WERI-Rb-1 (cell line): ENCODE measurements around the gene MLPH.

Experiments used
- DNase-seq: peaks from one replicate; pipeline ENCODE4 v3.0.0-alpha.2; 2020
- H3K27ac ChIP-seq: fragments of 250-450 bp; sonication (Bioruptor Pico); 2 replicates; pipeline ENCODE4 v1.5.1; 2020; ENCODE audit warnings: mild to moderate bottlenecking, moderate library complexity
- H3K27me3 ChIP-seq: fragments of 250-450 bp; sonication (Bioruptor Pico); 2 replicates; pipeline ENCODE4 v1.5.1; 2021; ENCODE audit warnings: mild to moderate bottlenecking, low read depth, moderate library complexity; ENCODE audit not compliant: insufficient read depth, severe bottlenecking
- H3K36me3 ChIP-seq: fragments of 250-450 bp; sonication (Bioruptor Pico); 2 replicates; pipeline ENCODE4 v1.5.1; 2020; ENCODE audit warnings: mild to moderate bottlenecking, moderate library complexity
- H3K4me3 ChIP-seq: 2 replicates; pipeline ENCODE4 v1.5.1; 2011; ENCODE audit warnings: low read depth, mild to moderate bottlenecking, control low read depth, low read length
- H3K9me3 ChIP-seq: fragments of 250-450 bp; sonication (Bioruptor Pico); 2 replicates; pipeline ENCODE4 v1.5.1; 2021; ENCODE audit warnings: mild to moderate bottlenecking, moderate library complexity; ENCODE audit not compliant: severe bottlenecking
- TF ChIP-seq, protein P1 (sequence below): IDR thresholded peaks from 2 replicates; pipeline ENCODE4 v1.5.1; 2011; ENCODE audit warnings: low read depth, mild to moderate bottlenecking, control low read depth, inconsistent platforms, low read length

MLPH gene

DNA sequence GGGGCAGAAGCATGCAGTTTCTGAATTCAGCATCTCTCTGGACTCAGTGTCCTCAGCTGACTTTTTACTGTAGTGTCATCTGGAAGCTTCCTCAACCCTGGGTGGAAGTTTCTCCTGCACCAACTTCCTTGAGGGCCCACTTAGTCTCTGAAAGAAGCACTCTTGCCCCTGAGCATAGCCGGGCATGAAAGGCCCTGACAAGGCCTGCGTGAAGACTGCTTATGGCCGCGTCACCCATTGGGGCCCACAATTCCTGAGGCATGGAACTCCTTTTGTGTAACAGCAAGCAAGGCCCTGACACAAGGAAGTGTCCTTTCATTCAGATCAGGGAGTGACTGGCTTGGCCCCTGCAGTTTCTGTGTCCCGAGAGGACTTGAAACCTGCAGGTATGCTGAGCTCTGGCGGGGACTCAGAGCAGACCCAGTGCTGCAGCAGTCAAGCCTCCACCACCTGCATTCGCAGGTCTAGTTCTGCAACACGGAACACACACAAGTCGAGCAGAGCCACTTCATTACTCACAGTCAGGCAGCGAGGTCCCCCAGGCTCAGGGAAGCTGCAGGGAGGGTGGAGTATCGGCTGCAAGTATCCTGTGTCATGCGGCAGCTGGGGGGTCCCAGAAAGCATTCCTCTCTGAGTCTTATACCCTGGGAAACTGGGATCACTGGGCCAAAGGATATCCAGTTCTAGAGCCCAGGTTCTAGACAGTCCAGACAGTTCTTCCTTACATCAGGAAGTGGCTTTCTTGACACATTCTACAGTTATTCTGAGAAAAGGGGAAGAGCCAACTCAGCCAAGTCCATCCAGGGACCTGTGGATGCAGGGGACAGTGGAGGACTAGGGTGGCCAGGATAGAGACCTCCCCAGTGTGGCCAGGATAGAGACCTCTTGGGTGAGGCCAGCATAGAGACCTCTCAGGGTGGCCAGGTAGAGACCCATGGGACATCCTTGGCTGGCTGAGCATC lies 43.7 kb downstream of the MLPH start:
- H3K27ac ChIP-seq: no peak overlapping the region
- no peaks in the 10 kb centered on the region for H3K9me3 ChIP-seq
- H3K4me3 ChIP-seq: no peak overlapping the region
- TF ChIP-seq, protein P1, sequence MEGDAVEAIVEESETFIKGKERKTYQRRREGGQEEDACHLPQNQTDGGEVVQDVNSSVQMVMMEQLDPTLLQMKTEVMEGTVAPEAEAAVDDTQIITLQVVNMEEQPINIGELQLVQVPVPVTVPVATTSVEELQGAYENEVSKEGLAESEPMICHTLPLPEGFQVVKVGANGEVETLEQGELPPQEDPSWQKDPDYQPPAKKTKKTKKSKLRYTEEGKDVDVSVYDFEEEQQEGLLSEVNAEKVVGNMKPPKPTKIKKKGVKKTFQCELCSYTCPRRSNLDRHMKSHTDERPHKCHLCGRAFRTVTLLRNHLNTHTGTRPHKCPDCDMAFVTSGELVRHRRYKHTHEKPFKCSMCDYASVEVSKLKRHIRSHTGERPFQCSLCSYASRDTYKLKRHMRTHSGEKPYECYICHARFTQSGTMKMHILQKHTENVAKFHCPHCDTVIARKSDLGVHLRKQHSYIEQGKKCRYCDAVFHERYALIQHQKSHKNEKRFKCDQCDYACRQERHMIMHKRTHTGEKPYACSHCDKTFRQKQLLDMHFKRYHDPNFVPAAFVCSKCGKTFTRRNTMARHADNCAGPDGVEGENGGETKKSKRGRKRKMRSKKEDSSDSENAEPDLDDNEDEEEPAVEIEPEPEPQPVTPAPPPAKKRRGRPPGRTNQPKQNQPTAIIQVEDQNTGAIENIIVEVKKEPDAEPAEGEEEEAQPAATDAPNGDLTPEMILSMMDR: no peak
- peaks cover 76% of the 10 kb centered on the region for H3K27me3 ChIP-seq
- no peak for DNase-seq
- H3K36me3 ChIP-seq: no peaks in the 10 kb centered on the region

- no peak overlapping the region for H3K27ac ChIP-seq
- H3K27me3 ChIP-seq: peaks cover 78% of the 10 kb centered on the region
- H3K9me3 ChIP-seq: no peaks in the 10 kb centered on the region
- TF ChIP-seq, protein P1: no peak
- no peak overlapping the region for H3K4me3 ChIP-seq
- no peak for DNase-seq
- no peaks in the 10 kb centered on the region for H3K36me3 ChIP-seq
Observed at GRCh38 chr2:237532160-237532559, 45.1 kb downstream of the MLPH start.

DNA sequence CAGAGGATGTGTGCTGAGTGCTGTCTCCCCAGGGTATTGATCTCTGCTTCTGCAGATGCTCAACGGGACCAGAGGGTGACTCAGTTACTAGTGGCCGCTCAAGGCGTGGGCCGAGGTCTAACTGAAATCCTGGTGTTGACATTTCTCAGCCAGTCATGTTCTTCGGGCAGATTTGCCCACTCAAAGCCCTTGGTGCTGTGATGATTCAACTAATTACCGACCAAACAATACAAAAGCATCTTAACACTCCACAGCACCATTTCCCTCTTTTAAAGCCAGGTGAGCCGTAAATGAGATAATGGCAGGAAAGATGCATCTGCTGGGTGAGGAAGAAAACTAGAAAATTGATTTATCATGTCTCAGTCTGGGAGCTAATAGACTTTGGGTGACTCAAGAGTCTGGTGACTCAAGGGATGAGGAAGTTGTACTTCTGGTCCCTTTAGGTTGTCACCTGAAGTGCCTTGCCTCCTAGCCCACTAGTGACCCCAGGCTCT lies 46.7 kb downstream of the MLPH start:
- H3K36me3 ChIP-seq: no peaks in the 10 kb centered on the region
- H3K27ac ChIP-seq: no peak overlapping the region
- DNase-seq: no peak
- TF ChIP-seq, protein P1: no peak
- H3K9me3 ChIP-seq: no peaks in the 10 kb centered on the region
- no peak overlapping the region for H3K4me3 ChIP-seq
- H3K27me3 ChIP-seq: peaks cover 90% of the 10 kb centered on the region

- Histone ChIP-seq H3K4me3 (no peak overlapping the region), H3K27me3 (peaks cover 92% of the 10 kb centered on the region), H3K27ac (no peak overlapping the region), H3K36me3 (no peaks in the 10 kb centered on the region), H3K9me3 (no peaks in the 10 kb centered on the region)
- DNase-seq: no peak
- TF ChIP-seq, protein P1: no peak
Observed at GRCh38 chr2:237534380-237534779, 47.3 kb downstream of the MLPH start.

DNA sequence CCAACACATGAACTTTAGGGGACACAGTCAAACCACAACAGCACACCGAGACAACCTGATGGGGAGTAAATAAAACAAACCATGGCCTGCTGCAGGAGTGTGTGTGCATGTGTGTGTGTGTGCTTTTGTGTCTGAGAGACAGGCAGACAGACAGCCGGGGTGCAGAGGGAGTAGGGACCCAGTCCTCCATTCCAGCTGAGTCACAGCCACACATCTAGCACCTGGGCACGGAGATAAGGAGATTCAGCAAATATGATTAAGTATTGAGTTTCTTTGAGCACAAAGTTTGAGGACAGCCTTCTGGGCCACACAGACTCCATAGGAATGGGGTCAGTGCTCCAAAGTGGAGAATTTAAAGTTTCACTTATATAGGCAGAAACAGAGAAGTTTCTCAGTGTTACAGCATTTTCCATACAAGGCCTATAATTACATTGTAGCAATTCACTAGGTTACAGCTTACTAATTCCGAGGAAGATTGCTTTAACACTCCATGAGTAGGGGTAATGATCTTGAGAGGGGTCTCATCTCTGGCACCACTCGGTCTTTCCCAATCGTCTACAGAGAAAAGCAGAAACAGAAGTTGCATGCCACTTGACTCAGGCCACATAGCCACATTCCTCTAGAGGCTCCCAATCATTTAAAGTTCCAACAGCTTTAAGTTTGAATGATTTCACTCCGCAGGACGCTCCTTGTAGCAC lies 48.5 kb downstream of the MLPH start:
- Histone ChIP-seq H3K27ac (no peak overlapping the region), H3K27me3 (peaks cover 90% of the 10 kb centered on the region), H3K4me3 (no peak overlapping the region), H3K9me3 (no peaks in the 10 kb centered on the region), H3K36me3 (no peaks in the 10 kb centered on the region)
- TF ChIP-seq, protein P1: no peak
- DNase-seq: no peak
